Astrocyte (in vitro differentiated cells and primary cell): ENCODE measurements around the gene CCDC60. TPM values are rescaled to one million over a fixed set of nuclear protein-coding genes. Genes with fewer than 3 reads are reported as not detected.

ENCODE experiments used
- DNase-seq: peaks from one replicate; pipeline ENCODE4 v3.0.0-alpha.2; 2010; ENCODE audit warnings: low read depth
- FAIRE-seq: peaks from 2 replicates; lab custom pipeline; 2011; peaks lifted over from hg19 to GRCh38; lab: Jason Lieb, UNC
- H2AFZ ChIP-seq: 2 replicates; pipeline ENCODE4 v1.6.0; 2012; ENCODE audit warnings: low read depth, low read length, inconsistent platforms
- H3K27ac ChIP-seq: 2 replicates; pipeline ENCODE4 v1.5.1; 2011; ENCODE audit warnings: low read depth, low read length, inconsistent platforms
- H3K27me3 ChIP-seq: 2 replicates; pipeline ENCODE4 v1.6.0; 2011; ENCODE audit warnings: low read length, inconsistent platforms; ENCODE audit not compliant: insufficient read depth
- H3K36me3 ChIP-seq: 2 replicates; pipeline ENCODE4 v1.5.1; 2011; ENCODE audit warnings: low read length, inconsistent platforms; ENCODE audit not compliant: insufficient read depth
- H3K4me1 ChIP-seq: 2 replicates; pipeline ENCODE4 v1.5.1; 2011; ENCODE audit warnings: low read length, inconsistent platforms; ENCODE audit not compliant: insufficient read depth
- H3K4me2 ChIP-seq: 2 replicates; pipeline ENCODE4 v1.6.0; 2012; ENCODE audit warnings: low read length, inconsistent platforms
- H3K4me3 ChIP-seq: 2 replicates; pipeline ENCODE4 v1.5.1; 2011; ENCODE audit warnings: low read depth, mild to moderate bottlenecking, low read length, inconsistent platforms; ENCODE audit not compliant: insufficient read depth
- H3K79me2 ChIP-seq: 2 replicates; pipeline ENCODE4 v1.6.0; 2012; ENCODE audit warnings: mild to moderate bottlenecking, low read length, inconsistent platforms; ENCODE audit not compliant: insufficient read depth
- H3K9ac ChIP-seq: 2 replicates; pipeline ENCODE4 v1.6.0; 2012; ENCODE audit warnings: mild to moderate bottlenecking, low read length, inconsistent platforms
- H3K9me3 ChIP-seq: 2 replicates; pipeline ENCODE4 v1.5.1; 2012; ENCODE audit warnings: low read depth, mild to moderate bottlenecking, low read length, inconsistent platforms; ENCODE audit not compliant: insufficient read depth
- H4K20me1 ChIP-seq: 2 replicates; pipeline ENCODE4 v1.6.0; 2012; ENCODE audit warnings: low read length, inconsistent platforms; ENCODE audit not compliant: insufficient read depth
- H3K27ac Mint-ChIP-seq: one replicate; pipeline ENCODE4 v1.8.0; 2021; ENCODE audit warnings: mild to moderate bottlenecking, mixed read lengths; ENCODE audit not compliant: unreplicated experiment
- H3K27me3 Mint-ChIP-seq: one replicate; pipeline ENCODE4 v1.8.0; 2021; ENCODE audit warnings: low read depth, mixed read lengths; ENCODE audit not compliant: unreplicated experiment
- H3K36me3 Mint-ChIP-seq: one replicate; pipeline ENCODE4 v1.8.0; 2021; ENCODE audit warnings: low read depth, mixed read lengths; ENCODE audit not compliant: unreplicated experiment
- H3K4me1 Mint-ChIP-seq: one replicate; pipeline ENCODE4 v1.8.0; 2021; ENCODE audit warnings: low read depth, mixed read lengths; ENCODE audit not compliant: unreplicated experiment
- H3K4me3 Mint-ChIP-seq: one replicate; pipeline ENCODE4 v1.8.0; 2021; ENCODE audit warnings: mild to moderate bottlenecking, moderate library complexity, mixed read lengths; ENCODE audit not compliant: unreplicated experiment
- H3K9me3 Mint-ChIP-seq: one replicate; pipeline ENCODE4 v1.8.0; 2021; ENCODE audit warnings: mild to moderate bottlenecking, mixed read lengths; ENCODE audit not compliant: unreplicated experiment
- CTCF ChIP-seq: IDR thresholded peaks from 2 replicates; pipeline ENCODE4 v1.5.1; 2011; ENCODE audit warnings: low read depth, mild to moderate bottlenecking, inconsistent platforms, low read length, moderate library complexity; ENCODE audit not compliant: insufficient read depth
- EZH2 ChIP-seq: IDR thresholded peaks from 2 replicates; pipeline ENCODE4 v1.6.1; 2012; ENCODE audit warnings: mild to moderate bottlenecking, low read length, inconsistent platforms; ENCODE audit not compliant: insufficient read depth
- total RNA-seq: library from RNA; stranded (reverse); gene quantifications from 2 replicates; pipeline ENCODE4 v1.2.1, GENCODE V29; 2021

CCDC60 gene
- total RNA-seq, 1 donor from 2014 or later: 1.7 TPM

DNA sequence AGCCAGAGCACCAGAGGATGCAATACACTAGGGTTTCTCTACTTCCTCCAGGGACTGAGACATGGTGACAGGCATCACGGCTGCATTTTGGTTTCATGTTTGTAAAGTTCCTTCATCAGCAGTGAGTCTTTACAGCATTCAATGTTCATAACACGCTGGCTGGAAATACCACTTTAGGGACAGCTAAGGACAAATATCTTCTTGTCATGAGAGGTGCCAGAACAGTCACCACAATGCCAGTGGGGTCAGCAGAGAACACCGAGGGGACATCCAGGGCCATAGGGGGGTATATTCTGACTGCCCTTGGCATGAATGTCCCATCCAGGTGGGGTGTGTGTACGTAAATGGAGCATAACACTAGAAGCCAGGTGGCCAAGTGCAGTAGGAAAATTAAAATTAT, 72.3 kb downstream of the CCDC60 start:
- Histone ChIP-seq H3K4me3 (no peak overlapping the region), H3K79me2 (no peaks in the 10 kb centered on the region), H3K9me3 (peaks cover 3% of the 10 kb centered on the region), H2AFZ (no peak overlapping the region), H3K27ac (no peak overlapping the region), H3K4me1 (no peaks in the 10 kb centered on the region), H3K9ac (no peak overlapping the region), H3K4me2 (no peak overlapping the region), H3K27me3 (no peaks in the 10 kb centered on the region), H3K36me3 (no peaks in the 10 kb centered on the region), H4K20me1 (no peaks in the 10 kb centered on the region)
- DNase-seq (no peak), FAIRE-seq (no peak)
- H3K9me3 Mint-ChIP-seq: peaks cover 1% of the 10 kb centered on the region
- H3K27ac Mint-ChIP-seq: no peak overlapping the region
- H3K4me1 Mint-ChIP-seq: no peaks in the 10 kb centered on the region
- no peak overlapping the region for H3K4me3 Mint-ChIP-seq
- H3K27me3 Mint-ChIP-seq: peaks cover 17% of the 10 kb centered on the region
- no peaks in the 10 kb centered on the region for H3K36me3 Mint-ChIP-seq
- TF ChIP-seq CTCF: no peak
- no peak for TF ChIP-seq EZH2

- Mint-ChIP-seq H3K4me1 (no peaks in the 10 kb centered on the region), H3K4me3 (no peak overlapping the region), H3K27me3 (peaks cover 19% of the 10 kb centered on the region), H3K36me3 (no peaks in the 10 kb centered on the region), H3K27ac (no peak overlapping the region), H3K9me3 (peaks cover 1% of the 10 kb centered on the region)
- TF ChIP-seq CTCF: no peak
- TF ChIP-seq EZH2: no peak
- no peak for FAIRE-seq
- H3K4me2 ChIP-seq: no peak overlapping the region
- no peaks in the 10 kb centered on the region for H4K20me1 ChIP-seq
- no peak overlapping the region for H3K9ac ChIP-seq
- no peak overlapping the region for H2AFZ ChIP-seq
- H3K4me1 ChIP-seq: no peaks in the 10 kb centered on the region
- no peak overlapping the region for H3K27ac ChIP-seq
- no peaks in the 10 kb centered on the region for H3K79me2 ChIP-seq
- no peak overlapping the region for H3K4me3 ChIP-seq
- H3K9me3 ChIP-seq: no peaks in the 10 kb centered on the region
- no peaks in the 10 kb centered on the region for H3K27me3 ChIP-seq
- H3K36me3 ChIP-seq: no peaks in the 10 kb centered on the region
- no peak for DNase-seq
Measured at GRCh38 chr12:119409043-119409442, 74.5 kb downstream of the CCDC60 start.

DNA sequence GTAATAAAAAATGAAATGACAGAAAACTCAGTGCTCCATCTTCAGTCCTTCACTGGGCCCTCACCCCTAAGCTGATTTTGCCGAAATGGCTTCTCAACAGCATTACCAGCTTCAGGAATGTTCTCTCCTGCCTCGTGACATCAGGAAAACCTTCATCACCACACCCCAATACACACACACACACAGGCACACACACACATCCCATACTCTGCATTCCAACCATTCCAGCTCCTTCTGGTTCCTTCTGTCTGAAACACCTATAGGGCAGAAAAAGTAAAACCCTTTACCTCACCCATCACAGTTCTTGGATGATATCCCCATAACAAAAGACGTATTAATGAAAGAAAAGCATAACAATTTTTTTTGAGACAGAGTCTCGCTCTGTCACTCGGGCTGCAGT, 75.9 kb downstream of the CCDC60 start:
- H3K4me2 ChIP-seq: no peak overlapping the region
- no peak for FAIRE-seq
- H3K4me3 ChIP-seq: no peak overlapping the region
- Mint-ChIP-seq H3K4me3 (no peak overlapping the region), H3K27me3 (peaks cover 16% of the 10 kb centered on the region), H3K9me3 (peaks cover 1% of the 10 kb centered on the region), H3K36me3 (no peaks in the 10 kb centered on the region), H3K4me1 (no peaks in the 10 kb centered on the region), H3K27ac (no peak overlapping the region)
- no peak for DNase-seq
- H3K27ac ChIP-seq: no peak overlapping the region
- H3K27me3 ChIP-seq: no peaks in the 10 kb centered on the region
- H3K4me1 ChIP-seq: no peaks in the 10 kb centered on the region
- no peak overlapping the region for H2AFZ ChIP-seq
- no peaks in the 10 kb centered on the region for H3K36me3 ChIP-seq
- H3K9me3 ChIP-seq: no peaks in the 10 kb centered on the region
- no peak overlapping the region for H3K9ac ChIP-seq
- no peaks in the 10 kb centered on the region for H4K20me1 ChIP-seq
- TF ChIP-seq EZH2: no peak
- H3K79me2 ChIP-seq: no peaks in the 10 kb centered on the region
